ENCODE data around the gene C12orf75. TPM values are rescaled to one million over a fixed set of nuclear protein-coding genes. Genes with fewer than 3 reads are reported as not detected.

C12orf75 gene
- total RNA-seq, 1 donor from 2014 or later: 56.5 TPM

DNA sequence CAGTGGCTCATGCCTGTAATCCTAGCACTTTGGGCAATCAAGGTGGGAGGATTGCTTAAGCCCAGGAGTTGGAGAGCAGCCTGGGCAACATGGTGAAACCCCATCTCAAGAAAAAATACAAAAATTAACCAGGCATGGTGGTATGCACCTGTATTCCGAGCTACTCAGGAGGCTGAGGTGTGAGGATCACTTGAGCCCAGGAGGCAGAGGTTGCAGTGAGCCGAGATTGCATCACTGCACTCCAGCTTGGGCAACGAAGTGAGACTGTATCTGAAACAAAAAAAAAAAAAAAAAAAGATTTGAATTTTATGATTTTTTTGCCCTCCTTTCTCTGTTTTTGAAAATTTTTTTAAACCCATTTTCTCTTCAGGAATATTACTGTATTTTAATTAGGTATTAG is 17.7 kb downstream of the C12orf75 start:
- no peaks in the 10 kb centered on the region for H3K27me3 ChIP-seq
- no peaks in the 10 kb centered on the region for H3K9me3 ChIP-seq
- H3K27ac ChIP-seq: no peak overlapping the region
- H3K4me1 ChIP-seq: peaks cover 6 to 35% of the 10 kb centered on the region in 2 donors
- no peaks in the 10 kb centered on the region for H3K36me3 ChIP-seq
- TF ChIP-seq, protein P1, sequence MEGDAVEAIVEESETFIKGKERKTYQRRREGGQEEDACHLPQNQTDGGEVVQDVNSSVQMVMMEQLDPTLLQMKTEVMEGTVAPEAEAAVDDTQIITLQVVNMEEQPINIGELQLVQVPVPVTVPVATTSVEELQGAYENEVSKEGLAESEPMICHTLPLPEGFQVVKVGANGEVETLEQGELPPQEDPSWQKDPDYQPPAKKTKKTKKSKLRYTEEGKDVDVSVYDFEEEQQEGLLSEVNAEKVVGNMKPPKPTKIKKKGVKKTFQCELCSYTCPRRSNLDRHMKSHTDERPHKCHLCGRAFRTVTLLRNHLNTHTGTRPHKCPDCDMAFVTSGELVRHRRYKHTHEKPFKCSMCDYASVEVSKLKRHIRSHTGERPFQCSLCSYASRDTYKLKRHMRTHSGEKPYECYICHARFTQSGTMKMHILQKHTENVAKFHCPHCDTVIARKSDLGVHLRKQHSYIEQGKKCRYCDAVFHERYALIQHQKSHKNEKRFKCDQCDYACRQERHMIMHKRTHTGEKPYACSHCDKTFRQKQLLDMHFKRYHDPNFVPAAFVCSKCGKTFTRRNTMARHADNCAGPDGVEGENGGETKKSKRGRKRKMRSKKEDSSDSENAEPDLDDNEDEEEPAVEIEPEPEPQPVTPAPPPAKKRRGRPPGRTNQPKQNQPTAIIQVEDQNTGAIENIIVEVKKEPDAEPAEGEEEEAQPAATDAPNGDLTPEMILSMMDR (IDR thresholded peaks at IDR 0.05): no peak
- no peak for DNase-seq (ENCODE audit: low spot score in 2 of 2)
- intact Hi-C loops (cut with DNase I): no loop called here
- no peak overlapping the region for H3K4me3 ChIP-seq

DNA sequence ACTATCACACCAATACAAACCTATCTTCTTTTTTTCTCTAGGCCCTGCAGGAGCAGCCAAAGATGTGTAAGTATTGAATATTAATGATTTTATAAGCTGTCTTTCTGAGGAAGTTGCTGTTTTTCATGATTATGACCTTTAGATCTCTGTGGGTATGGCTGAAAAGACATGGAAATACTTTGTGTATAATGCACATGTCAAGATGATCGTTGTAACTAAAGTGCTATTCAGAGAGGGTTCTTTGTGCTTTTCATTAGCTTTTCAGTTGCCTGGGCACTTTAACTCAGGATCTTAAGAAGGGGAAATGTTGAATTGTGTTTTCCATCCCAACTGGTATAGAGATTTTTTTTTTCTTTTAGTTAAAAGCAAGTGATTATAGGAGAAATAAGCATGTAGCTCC is 18.1 kb downstream of the C12orf75 start:
- Histone ChIP-seq H3K4me3 (no peak overlapping the region), H3K36me3 (no peaks in the 10 kb centered on the region), H3K4me1 (peaks cover 6 to 37% of the 10 kb centered on the region in 2 donors), H3K27ac (peak overlapping the region in 1 of 2 donors; percentile 9), H3K27me3 (no peaks in the 10 kb centered on the region), H3K9me3 (no peaks in the 10 kb centered on the region)
- TF ChIP-seq, protein P1 (IDR thresholded peaks at IDR 0.05): no peak
- DNase-seq (ENCODE audit: low spot score in 2 of 2): no peak
- intact Hi-C loops (cut with DNase I): no loop called here

DNA sequence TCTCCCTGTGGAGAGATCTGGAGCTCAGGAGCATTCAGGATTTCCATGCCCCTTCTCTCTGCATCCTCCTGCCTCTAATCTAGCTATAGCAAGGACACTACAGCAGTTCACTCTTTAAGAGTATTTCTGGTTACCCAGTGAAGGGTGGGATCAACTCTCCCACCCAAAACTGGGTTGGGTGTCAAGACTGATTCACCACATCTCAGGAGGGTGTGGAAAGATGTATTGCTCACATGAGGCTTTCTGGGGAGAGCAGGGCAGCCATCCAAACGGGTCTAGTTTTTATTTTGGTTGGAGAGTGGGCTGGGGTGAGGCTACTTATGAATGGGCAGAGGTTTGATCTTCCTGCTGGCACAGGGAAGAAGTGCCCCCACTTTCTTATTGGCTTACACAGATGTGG is 18.6 kb downstream of the C12orf75 start:
- H3K4me3 ChIP-seq: no peak overlapping the region
- no peaks in the 10 kb centered on the region for H3K36me3 ChIP-seq
- intact Hi-C loops (cut with DNase I): no loop called here
- H3K9me3 ChIP-seq: no peaks in the 10 kb centered on the region
- TF ChIP-seq, protein P1 (IDR thresholded peaks at IDR 0.05): no peak
- no peak for DNase-seq (ENCODE audit: low spot score in 2 of 2)
- H3K4me1 ChIP-seq: peaks cover 6 to 38% of the 10 kb centered on the region in 2 donors
- peak overlapping the region in 1 of 2 donors; percentile 9 for H3K27ac ChIP-seq
- no peaks in the 10 kb centered on the region for H3K27me3 ChIP-seq

DNA sequence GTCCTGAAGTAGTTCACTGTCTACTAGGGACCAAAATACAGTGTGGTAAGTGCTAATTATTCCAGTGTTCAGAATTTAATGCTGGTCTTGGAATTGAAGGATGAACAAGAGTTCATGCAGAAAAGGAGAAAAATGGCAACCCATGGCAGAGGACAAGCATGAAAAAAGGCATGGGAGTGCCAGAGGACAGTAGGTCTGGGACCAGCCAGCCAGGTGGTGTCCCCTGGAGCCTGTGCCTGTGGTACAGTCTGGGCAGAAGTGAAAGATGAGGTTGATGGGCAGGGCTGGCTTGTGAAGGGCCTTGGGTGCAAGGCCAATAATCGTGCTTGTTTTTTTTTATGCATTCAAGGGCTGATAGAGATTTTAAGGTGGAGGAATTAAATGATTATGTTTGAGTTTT is 21.0 kb downstream of the C12orf75 start:
- no peak overlapping the region for H3K4me3 ChIP-seq
- intact Hi-C loops (cut with DNase I): no loop called here
- TF ChIP-seq, protein P1 (IDR thresholded peaks at IDR 0.05): no peak
- H3K36me3 ChIP-seq: no peaks in the 10 kb centered on the region
- DNase-seq (ENCODE audit: low spot score in 2 of 2): no peak
- peak overlapping the region; percentile 33 to 59 for H3K27ac ChIP-seq
- no peaks in the 10 kb centered on the region for H3K9me3 ChIP-seq
- H3K4me1 ChIP-seq: peaks cover 6 to 43% of the 10 kb centered on the region in 2 donors
- H3K27me3 ChIP-seq: no peaks in the 10 kb centered on the region

DNA sequence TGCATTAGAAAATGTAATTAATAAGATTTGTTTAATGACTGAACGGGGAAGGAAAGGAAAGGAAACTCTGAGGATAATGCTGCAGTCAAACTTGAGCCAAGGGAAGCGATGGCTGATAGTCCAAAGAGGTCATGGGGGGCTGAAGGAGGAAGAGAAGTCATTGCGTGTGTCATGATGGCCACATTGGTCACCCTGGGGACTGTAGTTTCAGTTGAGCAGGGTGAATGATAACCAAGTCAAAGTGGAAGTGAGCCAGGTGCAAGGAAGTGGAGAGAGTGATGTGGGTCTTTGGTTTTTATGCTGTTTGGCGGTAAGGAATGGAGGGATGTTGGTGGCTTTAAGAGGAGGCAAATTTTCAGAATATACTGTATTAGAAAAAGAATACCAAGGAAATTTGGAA is 21.6 kb downstream of the C12orf75 start:
- H3K27me3 ChIP-seq: no peaks in the 10 kb centered on the region
- TF ChIP-seq, protein P1 (IDR thresholded peaks at IDR 0.05): no peak
- no peaks in the 10 kb centered on the region for H3K36me3 ChIP-seq
- peaks cover 8 to 47% of the 10 kb centered on the region in 2 donors for H3K4me1 ChIP-seq
- no peaks in the 10 kb centered on the region for H3K9me3 ChIP-seq
- peak overlapping the region; percentile 33 to 59 for H3K27ac ChIP-seq
- no peak for DNase-seq (ENCODE audit: low spot score in 2 of 2)
- H3K4me3 ChIP-seq: no peak overlapping the region
- intact Hi-C loops (cut with DNase I): loop anchor here (2.0 kb wide), 1 partner anchor 21 kb away; the partner anchor contains the start of gene C12orf75
